ENCODE measurements around the gene AXL. TPM values are rescaled to one million over a fixed set of nuclear protein-coding genes. Genes with fewer than 3 reads are reported as not detected.

Gene AXL
- total RNA-seq, 1 donor: 368 TPM

- Histone ChIP-seq H3K27me3 (ENCODE audit: insufficient read depth, low read length) (no peaks in the 10 kb centered on the region), H3K79me2 (ENCODE audit: insufficient read depth, low read length) (peaks cover 42% of the 10 kb centered on the region), H3K4me3 (ENCODE audit: insufficient read depth, low read length) (peak overlapping the region; percentile 81), H3K4me2 (ENCODE audit: insufficient read depth, low read length) (peak overlapping the region; percentile 99), H3K9me3 (ENCODE audit: low read depth, low read length) (no peaks in the 10 kb centered on the region), H4K20me1 (ENCODE audit: insufficient read depth, low read length) (peaks cover 11% of the 10 kb centered on the region), H2AFZ (ENCODE audit: low read length) (no peak overlapping the region), H3K4me1 (ENCODE audit: insufficient read depth, low read length) (peaks cover 26% of the 10 kb centered on the region), H3K27ac (ENCODE audit: low read depth, low read length) (peak overlapping the region; percentile 96), H3K36me3 (ENCODE audit: insufficient read depth, low read length) (peaks cover 53% of the 10 kb centered on the region)
- DNase-seq (ENCODE audit: insufficient read length, low spot score, missing footprints): no peak
- no peak for TF ChIP-seq CTCF (IDR thresholded peaks at IDR 0.05; ENCODE audit: extremely low read depth, low read depth, low read length)
Observed at GRCh38 chr19:41311072-41311471, 92.0 kb downstream of the AXL start.

Small RNAs within 50 kb of the gene (small RNA-seq; reads per million reads assigned to genes)
- gene RN7SL34P: not detected

Other genes starting within 250 kb of the AXL start
- gene CYP2B6, start 227.9 kb upstream of the AXL start, total RNA-seq: not detected in 2 replicates
- gene CYP2A13, start 130.8 kb upstream of the AXL start, total RNA-seq: not detected in 2 replicates
- gene CYP2F1, start 104.8 kb upstream of the AXL start, total RNA-seq: not detected in 2 replicates
- gene CYP2S1, start 26.0 kb upstream of the AXL start, total RNA-seq: not detected in 2 replicates
- 113 and 114 TPM in 2 replicates for gene HNRNPUL1, start 45.1 kb downstream of the AXL start, total RNA-seq
- 9.0 and 11.2 TPM in 2 replicates for gene CCDC97, start 90.9 kb downstream of the AXL start, total RNA-seq
- 17.4 and 21.2 TPM in 2 replicates for gene TGFB1, start 134.7 kb downstream of the AXL start, total RNA-seq
- 5.6 and 6.5 TPM in 2 replicates for gene B9D2, start 144.9 kb downstream of the AXL start, total RNA-seq
- gene TMEM91, start 157.3 kb downstream of the AXL start, total RNA-seq: 5.9 and 6.2 TPM in 2 replicates
- 13.3 and 14.5 TPM in 2 replicates for gene EXOSC5, start 178.1 kb downstream of the AXL start, total RNA-seq
- gene BCKDHA, start 178.6 kb downstream of the AXL start, total RNA-seq: 33.9 and 37.3 TPM in 2 replicates
- 0.59 and 0.72 TPM in 2 replicates for gene B3GNT8, start 208.2 kb downstream of the AXL start, total RNA-seq
- gene DMAC2, start 220.7 kb downstream of the AXL start, total RNA-seq: 27.4 and 30.0 TPM in 2 replicates
- not detected in 2 replicates for gene ERICH4, start 223.9 kb downstream of the AXL start, total RNA-seq